Measurements from ENCODE around the gene FMO1.
A peak's percentile ranks its signal among the peaks of the same experiment; 100 is the strongest.

FMO1 gene

DNA sequence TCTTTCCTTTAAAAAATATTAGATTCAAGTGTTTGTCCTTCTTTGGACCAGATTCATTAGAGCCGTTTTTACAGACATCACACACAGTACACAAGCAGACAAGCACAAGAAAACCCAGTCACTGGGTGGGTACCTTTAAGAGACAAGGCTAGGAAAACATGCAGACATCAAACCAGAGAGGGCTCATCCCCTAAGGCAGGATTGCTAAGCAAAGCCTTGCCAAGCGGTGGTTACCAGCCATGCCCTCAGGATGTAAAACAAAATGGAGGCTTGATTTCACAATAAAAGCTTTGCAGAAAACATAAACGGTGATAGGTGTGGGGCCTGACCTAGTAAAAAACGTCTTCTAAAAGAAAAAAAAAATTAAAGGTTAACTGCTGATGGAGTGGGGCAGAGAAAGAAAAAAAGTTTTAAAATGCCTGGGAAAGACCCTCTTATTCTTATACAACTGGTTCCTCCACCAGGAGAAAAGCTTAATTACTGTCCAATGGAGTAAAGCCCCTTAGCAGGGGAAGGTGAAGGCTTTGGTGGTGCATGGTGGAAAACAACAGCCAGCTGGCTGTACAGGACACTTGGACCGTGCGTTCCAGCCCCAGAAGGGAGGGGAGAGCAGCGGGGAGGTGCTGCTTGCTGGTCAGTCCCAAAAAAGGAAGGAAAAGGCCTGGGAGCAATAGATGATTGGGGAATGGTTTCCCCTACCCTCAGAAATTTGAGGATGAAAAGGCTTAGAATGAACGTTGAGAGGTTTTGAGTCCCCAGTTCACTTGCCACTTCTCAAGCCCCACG lies 30.4 kb upstream of the FMO1 start:
- 93% methylated on average over 9 of the region's 9 CpGs for WGBS
- H3K79me1 ChIP-seq (replicated peaks; ENCODE audit: low read length, poor library complexity, severe bottlenecking), result no peaks in the 10 kb centered on the region
- no peak overlapping the region for H2BK120ac ChIP-seq (ENCODE audit: low read depth, low read length)
- no peak overlapping the region for H3K4me3 ChIP-seq (ENCODE audit: insufficient read depth in 1 of 2, low read depth in 1 of 2, low read length in 2 of 2)
- no peak overlapping the region for H3K4me2 ChIP-seq (ENCODE audit: low read length, poor library complexity, severe bottlenecking)
- peaks cover 10% of the 10 kb centered on the region for H3K4me1 ChIP-seq (ENCODE audit: control insufficient read depth, insufficient read depth, low read depth, low read length)
- no peak overlapping the region for H2AFZ ChIP-seq (ENCODE audit: low read depth, low read length)
- H2BK12ac ChIP-seq (ENCODE audit: low read length in 2 of 2), result no peak overlapping the region
- no peak overlapping the region for H3K4ac ChIP-seq (ENCODE audit: low read depth in 1 of 2, low read length in 2 of 2)
- peak overlapping the region in 1 of 2 experiments; percentile 43 for H3K14ac ChIP-seq (ENCODE audit: low read length in 2 of 2)
- H3K9me3 ChIP-seq (ENCODE audit: control insufficient read depth, low read length), result no peaks in the 10 kb centered on the region
- no peak overlapping the region for H3K9ac ChIP-seq (ENCODE audit: low read length)
- no peak overlapping the region for H3K18ac ChIP-seq (ENCODE audit: low read depth in 1 of 2, low read length in 2 of 2)
- H2BK5ac ChIP-seq (ENCODE audit: low read depth, low read length, poor library complexity, severe bottlenecking), result no peak overlapping the region
- no peak overlapping the region for H3K23ac ChIP-seq (ENCODE audit: low read length in 2 of 2)
- H2AK5ac ChIP-seq (ENCODE audit: low read length, severe bottlenecking), result peak overlapping the region; percentile 11
- H2BK15ac ChIP-seq (ENCODE audit: low read depth, poor library complexity, severe bottlenecking), result no peak overlapping the region
- H4K8ac ChIP-seq (ENCODE audit: low read length), result no peak overlapping the region
- H3K27ac ChIP-seq (ENCODE audit: low read length, poor library complexity, severe bottlenecking), result peak overlapping the region; percentile 38
- DNase-seq, result no peak
- H3K36me3 ChIP-seq (ENCODE audit: control insufficient read depth in 1 of 2, insufficient read depth in 2 of 2, low read depth in 1 of 2, low read length in 2 of 2), result no peaks in the 10 kb centered on the region
- H3K27me3 ChIP-seq (ENCODE audit: control insufficient read depth in 1 of 2, insufficient read depth in 1 of 2, low read length in 2 of 2), result no peaks in the 10 kb centered on the region
- H4K91ac ChIP-seq (ENCODE audit: low read length), result no peak overlapping the region

GRCh38 chr1:171218661-171219060 lies 29.6 kb upstream of the FMO1 start:
- Histone ChIP-seq H2BK12ac (ENCODE audit: low read length in 2 of 2) (no peak overlapping the region), H2BK120ac (ENCODE audit: low read depth, low read length) (no peak overlapping the region), H3K14ac (ENCODE audit: low read length in 2 of 2) (no peak overlapping the region), H2BK5ac (ENCODE audit: low read depth, low read length, poor library complexity, severe bottlenecking) (no peak overlapping the region), H3K4me2 (ENCODE audit: low read length, poor library complexity, severe bottlenecking) (no peak overlapping the region), H3K27ac (ENCODE audit: low read length, poor library complexity, severe bottlenecking) (peak overlapping the region; percentile 38), H2AFZ (ENCODE audit: low read depth, low read length) (no peak overlapping the region), H3K9ac (ENCODE audit: low read length) (no peak overlapping the region), H3K4me1 (ENCODE audit: control insufficient read depth, insufficient read depth, low read depth, low read length) (peaks cover 10% of the 10 kb centered on the region), H3K4ac (ENCODE audit: low read depth in 1 of 2, low read length in 2 of 2) (no peak overlapping the region), H3K23ac (ENCODE audit: low read length in 2 of 2) (no peak overlapping the region), H3K36me3 (ENCODE audit: control insufficient read depth in 1 of 2, insufficient read depth in 2 of 2, low read depth in 1 of 2, low read length in 2 of 2) (no peaks in the 10 kb centered on the region), H3K27me3 (ENCODE audit: control insufficient read depth in 1 of 2, insufficient read depth in 1 of 2, low read length in 2 of 2) (no peaks in the 10 kb centered on the region), H3K4me3 (ENCODE audit: insufficient read depth in 1 of 2, low read depth in 1 of 2, low read length in 2 of 2) (no peak overlapping the region), H2BK15ac (ENCODE audit: low read depth, poor library complexity, severe bottlenecking) (no peak overlapping the region), H3K18ac (ENCODE audit: low read depth in 1 of 2, low read length in 2 of 2) (no peak overlapping the region), H4K91ac (ENCODE audit: low read length) (no peak overlapping the region), H3K9me3 (ENCODE audit: control insufficient read depth, low read length) (no peaks in the 10 kb centered on the region), H3K79me1 (replicated peaks; ENCODE audit: low read length, poor library complexity, severe bottlenecking) (no peaks in the 10 kb centered on the region), H2AK5ac (ENCODE audit: low read length, severe bottlenecking) (no peak overlapping the region), H4K8ac (ENCODE audit: low read length) (no peak overlapping the region)
- WGBS, result 83% methylated on average over 1 of the region's 1 CpG
- no peak for DNase-seq

- H3K23ac ChIP-seq (ENCODE audit: low read length in 2 of 2), result no peak overlapping the region
- H2BK120ac ChIP-seq (ENCODE audit: low read depth, low read length), result no peak overlapping the region
- no peaks in the 10 kb centered on the region for H3K79me1 ChIP-seq (replicated peaks; ENCODE audit: low read length, poor library complexity, severe bottlenecking)
- H2BK12ac ChIP-seq (ENCODE audit: low read length in 2 of 2), result no peak overlapping the region
- no peak overlapping the region for H3K4me2 ChIP-seq (ENCODE audit: low read length, poor library complexity, severe bottlenecking)
- no peak overlapping the region for H3K14ac ChIP-seq (ENCODE audit: low read length in 2 of 2)
- peak overlapping the region; percentile 86 for H3K27ac ChIP-seq (ENCODE audit: low read length, poor library complexity, severe bottlenecking)
- no peak overlapping the region for H3K4me3 ChIP-seq (ENCODE audit: insufficient read depth in 1 of 2, low read depth in 1 of 2, low read length in 2 of 2)
- no peak overlapping the region for H2AFZ ChIP-seq (ENCODE audit: low read depth, low read length)
- H3K9ac ChIP-seq (ENCODE audit: low read length), result peak overlapping the region; percentile 75
- H3K4me1 ChIP-seq (ENCODE audit: control insufficient read depth, insufficient read depth, low read depth, low read length), result peaks cover 10% of the 10 kb centered on the region
- H2BK15ac ChIP-seq (ENCODE audit: low read depth, poor library complexity, severe bottlenecking), result no peak overlapping the region
- DNase-seq, result no peak
- H3K27me3 ChIP-seq (ENCODE audit: control insufficient read depth in 1 of 2, insufficient read depth in 1 of 2, low read length in 2 of 2), result no peaks in the 10 kb centered on the region
- H3K18ac ChIP-seq (ENCODE audit: low read depth in 1 of 2, low read length in 2 of 2), result peak overlapping the region in 1 of 2 experiments; percentile 43
- H3K9me3 ChIP-seq (ENCODE audit: control insufficient read depth, low read length), result no peaks in the 10 kb centered on the region
- no peaks in the 10 kb centered on the region for H3K36me3 ChIP-seq (ENCODE audit: control insufficient read depth in 1 of 2, insufficient read depth in 2 of 2, low read depth in 1 of 2, low read length in 2 of 2)
- 57% methylated on average over 2 of the region's 2 CpGs for WGBS
- H2AK5ac ChIP-seq (ENCODE audit: low read length, severe bottlenecking), result no peak overlapping the region
- H4K91ac ChIP-seq (ENCODE audit: low read length), result no peak overlapping the region
- H2BK5ac ChIP-seq (ENCODE audit: low read depth, low read length, poor library complexity, severe bottlenecking), result peak overlapping the region; percentile 46
- H4K8ac ChIP-seq (ENCODE audit: low read length), result no peak overlapping the region
- H3K4ac ChIP-seq (ENCODE audit: low read depth in 1 of 2, low read length in 2 of 2), result no peak overlapping the region
Measured at GRCh38 chr1:171219346-171220080, 28.8 kb upstream of the FMO1 start.

DNA sequence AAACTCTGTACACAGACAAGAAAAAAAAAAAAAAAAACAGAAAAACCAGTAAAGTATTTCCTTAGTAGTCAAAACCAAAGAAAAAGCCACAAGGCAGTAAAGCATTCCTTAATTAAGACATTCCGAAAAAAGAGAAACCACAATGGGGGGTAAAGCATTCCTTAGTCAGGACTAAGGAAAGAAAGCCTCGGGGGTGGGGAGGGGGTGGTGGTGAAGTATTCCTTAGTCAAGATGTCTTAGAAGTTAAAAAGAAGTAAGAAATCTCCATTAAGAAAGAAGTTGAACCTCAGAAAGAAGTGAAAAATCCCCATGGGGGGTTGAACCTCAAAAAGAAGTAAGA lies 28.2 kb upstream of the FMO1 start:
- H3K79me1 ChIP-seq (replicated peaks; ENCODE audit: low read length, poor library complexity, severe bottlenecking), result no peaks in the 10 kb centered on the region
- no peak overlapping the region for H2AFZ ChIP-seq (ENCODE audit: low read depth, low read length)
- WGBS, result 0% methylated on average over 2 of the region's 2 CpGs

More for the DNA sequence above, 28.2 kb upstream of the FMO1 start:
- Histone ChIP-seq H2BK120ac (ENCODE audit: low read depth, low read length) (no peak overlapping the region), H3K9me3 (ENCODE audit: control insufficient read depth, low read length) (no peaks in the 10 kb centered on the region), H4K91ac (ENCODE audit: low read length) (no peak overlapping the region), H3K36me3 (ENCODE audit: control insufficient read depth in 1 of 2, insufficient read depth in 2 of 2, low read depth in 1 of 2, low read length in 2 of 2) (no peaks in the 10 kb centered on the region), H2BK15ac (ENCODE audit: low read depth, poor library complexity, severe bottlenecking) (no peak overlapping the region), H3K27ac (ENCODE audit: low read length, poor library complexity, severe bottlenecking) (peak overlapping the region; percentile 83), H3K4ac (ENCODE audit: low read depth in 1 of 2, low read length in 2 of 2) (no peak overlapping the region), H3K27me3 (ENCODE audit: control insufficient read depth in 1 of 2, insufficient read depth in 1 of 2, low read length in 2 of 2) (no peaks in the 10 kb centered on the region), H2BK12ac (ENCODE audit: low read length in 2 of 2) (no peak overlapping the region), H3K14ac (ENCODE audit: low read length in 2 of 2) (no peak overlapping the region), H3K18ac (ENCODE audit: low read depth in 1 of 2, low read length in 2 of 2) (no peak overlapping the region), H3K23ac (ENCODE audit: low read length in 2 of 2) (no peak overlapping the region), H3K4me2 (ENCODE audit: low read length, poor library complexity, severe bottlenecking) (peak overlapping the region; percentile 33), H3K9ac (ENCODE audit: low read length) (peak overlapping the region; percentile 75), H4K8ac (ENCODE audit: low read length) (no peak overlapping the region), H3K4me1 (ENCODE audit: control insufficient read depth, insufficient read depth, low read depth, low read length) (peaks cover 10% of the 10 kb centered on the region), H3K4me3 (ENCODE audit: insufficient read depth in 1 of 2, low read depth in 1 of 2, low read length in 2 of 2) (peak overlapping the region in 1 of 2 experiments; percentile 58), H2AK5ac (ENCODE audit: low read length, severe bottlenecking) (no peak overlapping the region), H2BK5ac (ENCODE audit: low read depth, low read length, poor library complexity, severe bottlenecking) (peak overlapping the region; percentile 70)
- peak; percentile 70 for DNase-seq
